AML-193 (cell line): ENCODE data around the gene ATG2A.
A peak's percentile ranks its signal among the peaks of the same experiment; 100 is the strongest.

Experiments used
- DNase-seq, 2 experiments: peaks; one replicate each; lab custom pipeline; 2025; lab: John Stamatoyannopoulos, UW

Gene ATG2A

DNA sequence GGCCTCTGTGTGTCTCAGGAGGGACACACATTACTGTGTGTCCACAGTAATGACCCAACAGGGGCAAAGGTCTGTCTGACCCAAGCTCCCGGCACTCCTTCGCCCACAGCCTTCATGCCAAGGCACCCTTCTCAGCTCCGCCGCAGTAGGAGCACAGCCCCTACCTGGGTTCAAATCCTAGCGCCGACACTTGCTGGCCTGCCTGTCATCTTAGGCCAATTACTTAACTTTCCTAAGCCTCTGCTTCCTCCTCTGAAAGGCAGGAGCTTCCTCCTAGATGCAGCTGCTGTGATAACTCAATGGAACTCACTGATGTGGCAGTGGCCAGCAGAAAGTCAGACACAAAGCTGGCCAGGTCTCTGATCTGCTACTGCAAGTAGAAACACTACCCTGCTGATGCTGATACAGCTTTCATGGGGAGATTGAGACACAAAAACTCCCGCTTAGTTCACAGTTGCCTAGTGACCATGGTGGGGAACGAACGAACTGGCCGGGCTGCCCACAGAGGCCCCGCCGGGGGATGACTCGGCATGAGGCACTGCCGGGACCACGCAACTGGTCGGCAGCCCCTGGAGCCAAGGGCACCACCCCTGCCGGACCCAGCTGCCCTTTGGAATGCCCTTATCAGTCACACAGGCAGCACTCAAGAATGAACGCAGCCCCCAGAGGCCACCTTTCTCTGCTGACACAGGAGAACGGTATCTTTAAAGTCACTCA is 46.7 kb downstream of the ATG2A start:
- peak; percentile 22 for DNase-seq

DNA sequence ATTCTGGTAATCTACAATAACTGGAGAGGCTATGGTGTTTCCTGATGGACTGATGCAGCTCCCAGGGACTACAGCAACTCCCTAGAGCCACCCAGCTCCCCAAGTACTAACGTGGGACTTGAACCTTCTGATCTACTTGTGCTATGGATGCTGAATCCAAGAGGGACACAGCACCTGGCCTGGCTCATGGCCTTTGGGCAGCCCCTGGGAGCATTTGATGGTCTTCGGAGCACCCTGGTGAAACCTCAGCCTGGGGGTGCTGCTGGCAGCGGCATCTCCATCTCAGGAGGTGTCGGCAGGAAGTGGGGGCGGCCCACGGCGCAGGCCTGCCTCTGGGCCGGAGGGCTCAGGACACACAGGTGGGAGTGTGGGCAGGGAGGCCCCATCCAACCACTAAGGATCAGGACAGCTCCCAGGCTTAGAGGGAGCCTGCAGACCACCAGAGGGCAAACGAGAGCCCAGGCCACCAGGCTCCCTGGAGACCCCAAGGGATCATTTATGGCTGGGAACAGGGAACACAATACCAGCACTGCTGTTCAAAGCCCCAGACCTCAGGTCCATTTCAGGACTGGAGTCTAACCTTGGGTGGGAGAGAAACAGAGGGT is 47.3 kb downstream of the ATG2A start:
- DNase-seq, result no peak

DNA sequence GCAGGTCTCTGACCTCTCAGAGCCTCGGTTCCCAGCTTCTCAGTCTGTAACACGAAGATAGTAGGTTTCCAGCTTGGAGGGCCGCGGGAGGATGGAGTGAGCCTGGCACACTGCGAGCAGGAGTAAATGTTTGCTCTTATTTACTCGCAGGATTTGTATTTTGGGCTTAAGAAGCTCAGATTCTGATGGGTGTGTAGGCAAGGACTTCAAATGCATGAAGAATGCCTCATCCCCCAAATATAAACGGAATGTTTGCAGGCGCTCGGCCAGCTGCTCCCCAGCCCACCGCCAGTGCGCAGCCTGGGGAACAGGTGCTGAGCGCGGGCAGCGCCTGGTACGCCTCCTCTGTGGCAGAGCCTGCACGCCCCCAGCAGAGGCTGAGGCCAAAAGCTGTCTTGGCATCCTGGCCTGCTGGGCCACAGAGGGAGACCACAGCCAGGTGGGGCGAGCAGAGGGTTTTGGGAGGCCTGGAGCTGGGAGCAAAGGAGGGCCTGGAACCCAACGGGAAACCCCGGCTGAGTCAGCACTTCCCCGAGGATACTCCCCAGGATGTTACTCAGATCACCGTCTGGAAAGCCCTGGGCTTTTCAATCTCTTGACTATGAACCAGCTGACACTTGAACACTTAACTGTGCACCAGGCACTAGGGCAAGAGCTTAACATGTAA is 48.0 kb downstream of the ATG2A start:
- no peak for DNase-seq

DNA sequence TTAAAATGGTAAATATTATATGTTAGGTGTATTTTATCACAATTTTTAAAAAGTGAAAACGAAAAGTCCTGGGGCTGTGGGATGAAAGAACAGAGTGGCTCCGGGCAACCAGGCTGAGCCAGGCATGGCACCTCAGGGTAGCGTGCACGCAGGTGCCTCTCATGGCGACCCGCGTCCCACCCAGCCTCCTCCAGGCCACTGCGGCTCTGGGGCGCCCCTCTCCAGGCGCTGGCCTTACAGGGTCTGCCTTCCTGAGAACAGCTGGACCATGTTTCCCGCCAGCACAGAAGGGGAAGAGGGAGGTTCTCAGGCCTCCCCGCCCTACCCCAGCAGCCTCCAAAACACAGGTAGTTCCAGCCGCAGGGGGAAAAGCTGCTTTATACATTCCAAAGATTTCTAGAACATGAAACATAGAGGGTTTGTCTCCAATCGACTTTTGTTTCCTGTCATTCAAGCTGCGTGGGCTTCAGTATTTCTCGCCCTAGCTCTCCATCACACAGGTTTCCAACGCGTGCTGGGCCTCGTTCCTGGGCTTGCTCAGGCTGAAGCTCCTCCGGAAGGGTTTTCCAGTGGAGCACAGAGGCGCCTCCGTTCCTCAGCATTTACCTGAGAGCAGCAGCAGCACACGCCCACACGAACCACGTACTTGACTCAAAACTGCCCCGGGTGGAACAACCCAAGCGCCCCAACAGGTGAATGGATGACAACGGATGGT is 49.1 kb downstream of the ATG2A start:
- DNase-seq, result no peak

DNA sequence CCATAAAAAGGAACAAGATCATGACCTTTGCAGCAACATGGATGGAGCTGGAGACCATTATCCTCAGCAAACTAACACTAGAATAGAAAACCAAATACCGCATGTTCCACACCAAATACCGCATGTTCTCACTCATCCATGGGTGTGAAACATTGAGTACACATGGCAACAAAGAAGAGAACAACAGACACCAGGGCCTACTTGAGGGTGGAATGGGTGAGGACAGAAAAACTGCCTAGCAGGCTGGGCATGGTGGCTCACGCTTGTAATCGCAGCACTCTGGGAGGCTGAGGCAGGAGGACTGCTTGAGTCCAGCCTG is 50.9 kb downstream of the ATG2A start:
- no peak for DNase-seq

DNA sequence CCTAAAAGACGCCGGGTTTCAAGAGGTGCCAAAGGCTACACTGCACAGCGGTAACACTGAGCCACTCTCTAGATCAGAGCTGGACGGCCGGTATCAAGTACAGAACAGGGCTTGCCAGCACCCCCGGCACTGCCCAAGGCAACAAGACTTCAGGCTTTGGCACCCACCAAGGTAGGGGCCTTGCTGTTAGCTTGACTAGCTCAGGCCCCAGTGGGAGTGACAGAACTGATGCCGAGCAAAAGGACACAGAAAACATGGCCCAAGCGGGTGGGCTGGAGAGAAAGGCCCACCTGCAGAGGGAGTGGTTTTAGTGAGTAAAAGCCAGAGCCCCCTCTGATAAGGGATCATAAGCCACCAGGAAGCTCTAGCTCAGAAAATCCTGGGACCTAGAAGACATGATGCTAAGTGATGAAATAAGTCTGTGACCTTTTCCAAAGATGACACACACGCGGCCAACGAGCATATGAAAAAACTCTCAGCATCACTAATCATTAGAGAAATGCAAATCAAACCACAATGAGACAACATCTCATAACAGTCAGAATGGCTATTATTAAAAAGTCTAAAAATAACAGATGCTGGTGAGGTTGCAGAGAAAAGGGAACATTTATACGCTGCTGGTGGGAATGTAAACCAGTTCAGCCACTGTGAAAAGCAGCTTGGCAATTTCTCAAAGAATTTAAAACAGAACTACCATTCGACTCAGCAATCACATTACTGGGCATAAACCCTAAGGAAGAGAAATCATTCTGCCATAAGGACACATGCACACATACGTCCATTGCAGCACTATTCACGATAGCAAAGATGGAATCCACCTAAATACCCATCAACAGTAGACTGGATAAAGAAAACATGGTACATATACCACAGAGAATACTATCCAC is 51.5 kb downstream of the ATG2A start:
- no peak for DNase-seq

DNA sequence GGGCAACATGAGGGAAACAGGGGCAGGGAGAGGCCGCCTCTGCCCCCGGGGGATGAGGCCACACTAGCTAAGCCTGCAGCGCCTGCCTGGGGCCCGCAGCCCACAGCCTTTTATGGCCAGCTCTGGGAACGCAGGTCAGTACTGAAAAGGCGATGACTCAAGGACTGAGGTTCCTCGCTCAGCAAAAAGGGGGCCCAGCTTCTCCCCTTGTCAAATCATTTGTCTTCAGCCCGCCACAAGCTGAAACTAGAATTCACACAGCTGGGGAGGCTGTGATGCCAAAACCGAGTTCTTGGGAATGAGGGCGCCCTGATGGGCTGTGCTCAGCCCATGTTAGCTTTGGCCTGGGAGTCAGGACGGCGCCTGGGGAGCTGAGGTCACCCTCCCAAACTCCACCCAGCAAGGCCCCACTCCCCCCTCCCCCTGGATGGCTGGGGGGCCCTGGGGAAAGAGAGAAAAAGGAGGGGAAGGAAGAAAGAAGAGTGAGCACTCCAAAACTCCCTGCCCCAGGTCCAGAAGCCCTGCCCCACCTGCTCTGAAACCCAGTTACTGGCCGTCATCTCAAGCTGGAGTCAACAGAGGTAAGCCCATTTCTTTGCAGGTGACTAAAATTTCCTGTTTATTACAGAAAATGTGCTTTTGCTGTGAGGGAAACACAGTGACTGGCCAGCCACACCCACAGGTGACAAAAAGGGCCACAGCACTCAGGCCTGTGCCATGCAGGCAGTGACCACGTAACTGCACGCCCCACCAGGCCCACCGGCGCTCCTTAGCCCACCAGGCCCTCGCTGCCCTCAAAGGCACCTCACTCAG is 52.3 kb downstream of the ATG2A start:
- no peak for DNase-seq

DNA sequence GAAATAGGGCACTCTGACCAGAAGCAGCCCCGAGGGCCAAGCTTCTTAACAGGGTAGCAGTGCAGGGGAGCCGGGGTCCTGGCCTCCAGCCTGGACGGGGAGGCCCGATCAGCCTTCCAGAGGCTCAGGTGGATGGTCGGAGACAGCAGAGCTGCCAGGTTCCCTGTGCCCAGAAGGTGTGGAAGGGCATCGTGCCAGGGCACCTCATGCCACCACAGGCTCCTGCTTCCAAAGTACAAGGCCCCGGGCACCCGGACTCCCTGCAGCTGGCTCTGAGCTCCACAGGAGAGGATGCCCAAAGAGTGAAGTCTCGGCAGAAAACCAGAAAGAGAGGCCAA is 52.9 kb downstream of the ATG2A start:
- DNase-seq, result no peak

DNA sequence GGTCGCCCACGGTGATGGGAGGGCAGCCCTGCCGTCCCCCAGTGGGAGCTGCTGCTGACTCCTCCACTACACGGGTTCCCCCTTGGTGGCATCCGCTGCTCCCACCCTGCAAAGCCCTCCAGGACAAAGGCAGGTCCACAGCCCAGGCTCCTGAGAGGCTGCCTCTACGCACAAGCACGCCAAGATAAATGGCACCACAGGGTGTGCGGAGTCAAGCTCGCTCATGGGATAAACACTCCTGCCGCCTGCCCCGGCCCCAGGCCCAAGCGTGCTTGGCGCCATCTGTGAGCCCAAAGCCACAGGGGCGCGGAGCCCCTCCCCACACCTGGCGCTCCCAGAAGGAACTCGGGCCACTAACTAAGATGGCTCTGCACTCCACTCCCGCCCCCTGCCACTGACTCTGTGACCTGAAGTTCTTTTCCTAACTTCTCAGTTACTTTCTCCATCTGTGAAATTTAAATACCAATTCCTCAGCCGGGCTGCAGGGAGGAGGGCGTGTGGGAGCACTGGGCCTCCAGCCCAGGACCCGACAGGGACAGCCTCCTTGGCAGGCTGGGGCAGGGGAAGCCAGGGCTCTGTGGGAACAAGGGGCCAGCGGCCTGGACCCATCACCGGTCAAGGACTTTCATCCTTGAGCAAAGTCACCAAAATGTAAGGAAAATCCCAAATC is 53.5 kb downstream of the ATG2A start:
- no peak for DNase-seq

DNA sequence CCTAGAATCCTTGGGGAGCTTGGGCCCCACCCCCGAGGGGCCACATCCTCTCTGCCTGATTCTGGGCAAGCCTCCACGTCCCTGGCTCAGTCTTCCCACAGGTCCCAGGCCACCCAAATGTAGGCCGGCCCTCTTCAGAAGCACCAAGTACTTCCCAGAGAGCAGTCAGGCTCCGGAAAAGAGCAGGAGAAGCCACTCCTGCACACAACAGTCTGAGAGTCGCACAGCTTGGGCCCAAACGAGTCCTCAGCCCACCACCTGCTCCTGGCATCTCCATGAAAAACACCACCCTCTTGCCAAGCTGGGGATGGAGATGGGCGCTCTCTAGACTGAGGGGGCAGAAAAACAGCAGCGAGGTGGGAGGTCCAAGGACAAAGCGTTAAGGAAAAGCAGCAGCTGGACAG is 54.0 kb downstream of the ATG2A start:
- no peak for DNase-seq

DNA sequence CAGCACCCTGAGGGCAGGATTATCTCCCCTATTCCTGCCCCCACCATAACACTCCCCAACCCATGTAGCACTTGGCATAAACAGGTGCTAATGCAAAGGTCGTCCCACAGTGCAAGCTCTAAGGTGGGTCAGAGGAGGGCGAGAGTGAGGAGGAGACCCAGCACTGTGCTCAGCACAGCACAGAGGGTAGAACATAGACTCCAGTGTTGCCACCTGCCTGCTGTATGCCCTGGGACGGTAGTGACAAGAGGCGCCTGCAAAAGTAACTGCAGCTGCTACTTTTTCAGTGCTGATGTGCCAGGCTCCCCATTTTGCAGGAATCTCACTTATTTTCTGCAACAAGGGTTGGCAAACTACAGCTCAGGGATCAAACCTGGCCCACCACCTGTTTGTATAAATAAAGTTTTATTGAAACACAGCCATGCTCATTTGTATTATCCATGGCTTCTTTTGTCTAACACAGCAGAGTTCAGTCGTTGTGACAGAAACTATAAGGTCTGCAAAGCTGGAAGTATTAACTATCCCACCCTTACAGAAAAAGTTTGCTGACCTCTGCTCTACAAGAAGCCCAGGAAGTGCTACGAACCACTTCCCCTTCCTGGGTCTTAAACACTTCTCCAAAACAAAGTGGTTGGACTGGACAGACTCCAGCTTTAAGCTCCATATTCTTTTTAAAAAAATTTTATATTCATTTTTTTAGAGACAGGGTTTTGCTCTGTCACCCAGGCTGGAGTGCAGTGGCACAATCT is 55.6 kb downstream of the ATG2A start:
- peak; percentile 91 to 92 for DNase-seq

DNA sequence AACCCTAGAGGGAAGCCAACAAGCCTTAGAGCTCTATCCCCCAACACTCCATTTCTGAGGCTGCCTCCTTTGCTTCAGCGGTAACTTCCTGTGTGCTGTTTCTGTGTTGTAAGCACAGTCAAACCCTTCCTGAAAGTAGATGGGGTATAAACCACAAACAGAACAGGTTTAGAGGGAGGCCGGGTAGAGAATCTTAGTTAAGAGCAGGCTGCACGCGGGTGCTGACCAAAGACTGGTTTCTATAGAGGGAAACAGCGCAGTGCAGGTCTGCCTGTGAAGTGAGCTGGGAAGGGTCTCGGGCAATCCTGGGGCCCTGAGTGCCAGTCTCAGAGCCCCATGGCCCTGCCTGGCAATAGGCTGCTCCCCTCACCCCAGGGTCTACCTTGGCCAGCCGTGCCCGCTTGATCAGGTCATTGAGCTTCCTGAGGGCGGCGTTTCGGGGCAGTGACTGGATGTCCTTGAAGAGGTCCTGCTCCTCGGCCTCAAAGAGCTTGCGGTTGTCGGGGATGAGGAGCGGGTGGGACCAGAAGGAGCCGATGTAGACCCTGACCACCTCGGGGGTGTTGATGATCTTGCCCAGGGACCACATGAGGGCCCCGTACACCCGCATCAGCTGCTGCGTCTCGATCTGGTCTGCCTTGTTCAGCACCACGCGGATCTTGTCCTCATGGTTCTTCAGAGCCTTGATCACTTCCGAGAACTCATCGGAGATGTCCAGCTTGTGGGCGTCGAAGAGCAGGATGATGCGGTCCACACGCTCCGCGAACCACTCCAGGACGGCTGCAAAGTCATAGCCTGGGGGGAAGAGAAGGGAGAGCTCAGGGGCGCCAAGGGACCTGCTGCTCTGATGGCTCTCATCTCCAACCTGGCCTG is 57.2 kb downstream of the ATG2A start:
- peak; percentile 90 to 91 for DNase-seq

DNA sequence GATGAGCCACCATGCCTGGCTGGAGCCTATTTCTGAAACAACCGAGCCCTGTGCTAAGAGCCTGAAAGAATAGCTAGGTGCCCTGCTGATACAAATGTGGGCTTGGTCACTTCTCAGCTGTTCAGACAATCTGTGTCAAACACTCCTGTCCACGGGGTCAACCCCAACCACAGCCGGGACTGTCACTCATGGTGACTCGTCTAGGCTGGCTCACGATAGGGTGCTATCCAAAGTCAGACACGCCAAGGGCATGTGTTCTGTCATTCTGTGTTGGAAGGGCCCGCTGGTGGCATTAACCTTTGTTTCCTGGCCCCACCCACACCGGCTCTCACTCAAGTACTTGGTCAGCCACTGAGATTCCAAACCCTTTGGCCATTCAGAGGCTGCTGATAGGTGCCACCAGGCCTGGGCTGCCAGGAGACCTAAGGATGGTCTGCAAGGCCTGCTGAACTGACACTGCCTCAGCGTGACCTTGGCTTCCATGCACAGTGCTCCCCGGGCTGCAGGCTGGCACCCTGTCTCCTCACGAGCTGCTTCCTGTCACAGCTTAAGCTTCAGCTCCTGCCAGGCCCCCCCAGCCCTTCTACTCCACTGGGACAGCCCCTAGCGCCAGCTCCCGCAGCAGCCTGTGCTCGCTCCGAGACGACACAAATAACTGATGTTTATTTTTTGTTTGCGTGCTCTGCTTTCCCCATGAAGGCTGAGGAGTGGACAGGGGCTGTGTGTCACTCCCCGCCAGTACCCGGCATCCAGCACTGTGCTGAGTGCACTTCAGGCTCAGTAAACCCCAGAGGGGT is 58.3 kb downstream of the ATG2A start:
- DNase-seq, result no peak

DNA sequence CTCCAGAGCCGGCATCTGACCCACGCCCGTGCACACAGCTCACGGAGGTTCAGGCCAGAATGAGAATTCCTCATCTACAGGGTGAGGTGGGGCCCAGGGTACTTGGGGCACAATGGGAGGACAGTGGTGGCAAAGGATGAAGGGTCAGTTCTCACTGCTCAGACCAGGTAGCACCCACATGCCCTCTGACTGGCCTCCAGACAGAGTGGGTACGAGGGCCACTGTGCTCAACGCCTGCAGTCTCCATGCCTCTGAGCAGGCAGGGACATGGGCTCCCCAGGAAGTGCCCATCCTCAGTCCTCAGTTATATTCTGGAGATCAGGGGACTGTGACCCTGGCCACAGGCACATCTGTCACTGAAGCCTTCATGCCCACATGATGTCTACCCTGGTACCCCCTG is 59.5 kb downstream of the ATG2A start:
- no peak for DNase-seq

DNA sequence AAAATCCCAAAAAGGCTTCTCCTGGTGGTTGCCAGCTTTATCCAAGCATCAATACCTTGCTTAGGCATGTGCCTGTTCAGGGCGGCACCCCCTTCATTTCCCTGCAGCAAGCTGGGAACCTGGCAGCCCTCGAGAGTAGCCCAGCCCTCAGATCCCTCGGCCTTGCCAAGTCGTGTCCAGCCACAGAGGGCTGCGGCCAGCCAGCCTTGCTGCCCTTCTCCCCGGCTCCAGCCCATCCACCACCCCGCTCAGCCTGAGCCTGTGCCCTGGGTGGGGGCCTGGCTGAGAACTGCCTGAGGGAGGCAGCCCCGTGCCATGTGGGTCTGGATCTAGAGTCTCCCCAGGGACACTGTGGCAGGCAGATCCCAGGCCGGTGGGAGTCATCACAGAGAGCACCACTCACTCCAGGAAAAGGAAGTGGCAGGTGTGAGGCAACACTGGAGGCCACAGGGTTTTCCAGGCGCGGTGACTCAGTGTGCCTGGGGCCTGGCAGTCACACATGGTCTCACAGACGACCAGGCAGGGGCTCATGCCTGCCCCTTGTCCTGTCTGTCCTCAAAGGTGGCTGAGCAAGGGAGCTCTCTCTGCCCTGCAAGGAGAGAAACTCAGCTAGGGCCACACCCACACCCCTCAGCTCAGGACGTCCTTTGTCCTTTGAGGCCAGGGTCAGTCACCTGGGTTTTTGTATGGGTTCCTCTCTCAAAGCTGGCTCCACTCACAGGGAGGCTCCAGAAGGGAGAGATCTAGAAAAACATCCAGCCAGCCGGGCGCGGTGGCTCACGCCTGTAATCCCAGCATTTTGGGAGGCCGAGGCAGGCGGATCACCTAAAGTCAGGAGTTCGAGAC is 60.4 kb downstream of the ATG2A start:
- peak; percentile 46 to 70 for DNase-seq

DNA sequence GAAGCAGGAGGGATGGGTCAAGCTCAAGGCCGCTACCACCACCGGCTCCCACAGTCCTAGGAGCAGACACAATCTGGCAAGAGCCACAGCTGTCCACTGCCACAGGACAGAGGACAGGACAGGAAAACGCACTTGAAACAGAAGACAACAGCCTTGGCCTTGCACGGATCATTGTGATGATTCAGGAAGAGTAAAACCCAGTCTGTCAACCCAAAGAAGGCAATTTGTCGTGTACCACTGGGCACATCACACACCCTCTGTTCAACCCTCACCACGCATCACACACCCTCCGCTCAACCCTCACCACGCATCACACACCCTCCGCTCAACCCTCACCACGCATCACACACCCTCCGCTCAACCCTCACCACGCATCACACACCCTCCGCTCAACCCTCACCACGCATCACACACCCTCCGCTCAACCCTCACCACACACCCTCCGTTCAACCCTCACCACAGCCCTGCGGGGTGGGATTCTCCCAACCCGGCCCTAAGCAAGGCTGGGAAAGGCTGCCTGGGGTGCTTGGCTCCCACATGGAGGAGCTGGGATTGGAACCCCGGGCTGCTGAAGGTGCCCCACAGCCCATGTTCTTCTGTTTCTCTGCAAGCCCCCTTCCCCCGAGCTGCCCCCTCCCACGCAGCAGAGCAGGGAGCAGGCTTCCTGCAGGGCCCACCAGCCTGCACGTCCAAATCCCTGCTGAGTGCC is 61.3 kb downstream of the ATG2A start:
- DNase-seq, result no peak
